Mesothelial cell of epicardium (in vitro differentiated cells): ENCODE data around the gene SET. TPM values are rescaled to one million over a fixed set of nuclear protein-coding genes. Genes with fewer than 3 reads are reported as not detected.

Experiments
- DNase-seq, 2 experiments: peaks; one replicate each; pipeline ENCODE4 v3.0.0; 2021; ENCODE audit warnings: low spot score in 2 of 2; ENCODE audit not compliant: unreplicated experiment in 2 of 2
- H3K27ac Mint-ChIP-seq: 2 replicates; pipeline ENCODE4 v1.8.0; 2021; ENCODE audit warnings: mixed read lengths
- H3K27me3 Mint-ChIP-seq: 2 replicates; pipeline ENCODE4 v1.8.0; 2021; ENCODE audit warnings: low read depth, mixed read lengths
- H3K36me3 Mint-ChIP-seq: 2 replicates; pipeline ENCODE4 v1.8.0; 2021; ENCODE audit warnings: mixed read lengths
- H3K4me1 Mint-ChIP-seq: 2 replicates; pipeline ENCODE4 v1.8.0; 2021; ENCODE audit warnings: mixed read lengths
- H3K4me3 Mint-ChIP-seq: 2 replicates; pipeline ENCODE4 v1.8.0; 2021; ENCODE audit warnings: mild to moderate bottlenecking, moderate library complexity, mixed read lengths
- H3K9me3 Mint-ChIP-seq: 2 replicates; pipeline ENCODE4 v1.8.0; 2021; ENCODE audit warnings: mixed read lengths
- total RNA-seq: library from RNA; stranded (reverse); gene quantifications from 3 replicates; pipeline ENCODE4 v1.2.1, GENCODE V29; 2021
- TF ChIP-seq, protein P1 (sequence below): fragments of 200-600 bp; sonication (generic); IDR thresholded peaks from one replicate; pipeline ENCODE4 v1.5.0; 2021; ENCODE audit warnings: antibody characterized with exemption; ENCODE audit not compliant: unreplicated experiment

SET gene
- total RNA-seq, 1 donor from 2014 or later, result 471 TPM

DNA sequence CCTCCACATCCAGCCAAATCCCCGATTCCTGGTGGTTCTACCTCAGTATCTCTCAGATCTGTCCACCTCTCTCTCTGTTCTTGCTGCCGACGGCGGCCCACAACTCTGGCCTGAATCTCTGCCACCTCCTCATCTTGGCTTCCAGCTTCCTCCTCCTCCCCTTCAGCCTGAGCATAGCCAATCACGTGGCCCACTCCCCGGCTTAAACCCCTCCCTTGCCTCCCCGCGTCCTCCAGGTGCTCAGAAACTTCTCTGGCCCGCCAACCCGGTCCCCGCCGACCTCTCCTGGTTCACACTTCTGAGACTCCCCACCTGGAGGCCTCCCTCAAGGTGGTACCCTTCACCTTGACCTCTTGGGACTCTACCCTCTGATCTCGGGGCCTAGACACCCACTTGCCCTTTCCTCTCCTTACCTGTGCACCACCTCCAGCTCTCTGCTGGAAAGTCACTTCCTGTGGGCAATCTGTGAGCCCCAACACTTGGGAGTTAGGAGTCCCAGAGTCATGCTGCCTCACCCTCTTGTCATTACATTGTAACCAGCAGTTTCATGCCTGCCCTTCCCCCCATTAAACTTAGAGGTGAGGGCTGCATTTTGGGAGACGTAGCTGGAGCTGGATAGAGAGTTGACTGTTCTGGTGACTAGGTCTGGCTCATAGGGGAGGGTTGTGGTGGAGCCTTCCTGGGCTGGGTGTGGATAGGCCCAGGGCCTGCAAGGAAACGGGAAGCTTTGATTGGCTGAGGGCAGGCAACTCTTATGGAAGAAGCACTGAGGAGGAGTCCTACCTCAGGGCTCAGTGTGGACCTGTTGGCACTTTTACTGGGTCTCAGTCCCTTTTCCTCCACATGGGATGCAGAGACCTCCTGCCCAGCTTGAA is 4.5 kb upstream of the SET start:
- Mint-ChIP-seq H3K27ac (peak overlapping the region; percentile 98), H3K27me3 (no peaks in the 10 kb centered on the region), H3K4me1 (peaks cover 35% of the 10 kb centered on the region), H3K4me3 (peak overlapping the region; percentile 86), H3K9me3 (no peaks in the 10 kb centered on the region), H3K36me3 (peaks cover 3% of the 10 kb centered on the region)
- TF ChIP-seq, protein P1, sequence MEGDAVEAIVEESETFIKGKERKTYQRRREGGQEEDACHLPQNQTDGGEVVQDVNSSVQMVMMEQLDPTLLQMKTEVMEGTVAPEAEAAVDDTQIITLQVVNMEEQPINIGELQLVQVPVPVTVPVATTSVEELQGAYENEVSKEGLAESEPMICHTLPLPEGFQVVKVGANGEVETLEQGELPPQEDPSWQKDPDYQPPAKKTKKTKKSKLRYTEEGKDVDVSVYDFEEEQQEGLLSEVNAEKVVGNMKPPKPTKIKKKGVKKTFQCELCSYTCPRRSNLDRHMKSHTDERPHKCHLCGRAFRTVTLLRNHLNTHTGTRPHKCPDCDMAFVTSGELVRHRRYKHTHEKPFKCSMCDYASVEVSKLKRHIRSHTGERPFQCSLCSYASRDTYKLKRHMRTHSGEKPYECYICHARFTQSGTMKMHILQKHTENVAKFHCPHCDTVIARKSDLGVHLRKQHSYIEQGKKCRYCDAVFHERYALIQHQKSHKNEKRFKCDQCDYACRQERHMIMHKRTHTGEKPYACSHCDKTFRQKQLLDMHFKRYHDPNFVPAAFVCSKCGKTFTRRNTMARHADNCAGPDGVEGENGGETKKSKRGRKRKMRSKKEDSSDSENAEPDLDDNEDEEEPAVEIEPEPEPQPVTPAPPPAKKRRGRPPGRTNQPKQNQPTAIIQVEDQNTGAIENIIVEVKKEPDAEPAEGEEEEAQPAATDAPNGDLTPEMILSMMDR, result no peak
- peak; percentile 41 to 70 for DNase-seq

DNA sequence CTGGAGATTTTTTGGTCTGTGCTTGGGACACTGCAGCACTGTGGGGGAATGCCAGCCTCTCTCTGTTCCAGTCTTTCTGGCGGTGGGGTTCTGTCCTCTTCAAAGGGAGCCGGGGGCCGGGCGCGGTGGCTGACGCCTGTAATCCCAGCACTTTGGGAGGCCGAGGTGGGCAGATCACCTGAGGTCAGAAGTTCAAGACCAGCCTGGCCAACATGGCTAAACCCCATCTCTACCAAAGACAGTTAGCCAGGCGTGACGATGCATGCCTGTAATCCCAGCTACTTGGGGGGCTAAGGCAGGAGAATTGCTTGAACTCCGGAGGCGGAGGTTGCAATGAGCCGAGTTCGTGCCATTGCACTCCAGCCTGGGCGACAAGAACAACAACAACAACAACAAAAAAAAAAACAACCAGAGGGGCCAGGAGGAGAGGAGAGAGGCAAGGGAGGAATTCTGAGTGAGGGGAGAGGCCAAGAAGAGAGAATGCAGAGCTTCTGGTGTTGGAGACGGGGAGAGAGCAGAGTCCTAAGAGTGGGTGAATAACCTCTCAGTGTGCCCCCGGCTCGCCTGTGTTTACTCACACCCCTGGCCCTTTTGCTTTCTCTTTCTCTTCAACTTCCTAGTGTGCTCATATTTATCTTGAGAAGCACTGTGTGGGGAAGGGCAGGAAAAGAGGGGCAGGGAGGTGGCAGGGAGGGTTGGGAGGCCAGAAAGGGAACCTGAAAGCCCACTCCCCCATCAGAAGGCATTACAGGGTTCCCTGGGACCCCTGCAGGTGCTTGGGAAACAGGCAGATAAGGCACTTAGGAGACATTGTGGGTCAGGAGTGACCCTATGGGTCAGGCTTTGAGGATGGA is 3.2 kb upstream of the SET start:
- Mint-ChIP-seq H3K9me3 (no peaks in the 10 kb centered on the region), H3K4me3 (peak overlapping the region; percentile 36), H3K36me3 (peaks cover 3% of the 10 kb centered on the region), H3K27me3 (no peaks in the 10 kb centered on the region), H3K4me1 (peaks cover 39% of the 10 kb centered on the region), H3K27ac (peak overlapping the region; percentile 98)
- TF ChIP-seq, protein P1, result no peak
- no peak for DNase-seq

DNA sequence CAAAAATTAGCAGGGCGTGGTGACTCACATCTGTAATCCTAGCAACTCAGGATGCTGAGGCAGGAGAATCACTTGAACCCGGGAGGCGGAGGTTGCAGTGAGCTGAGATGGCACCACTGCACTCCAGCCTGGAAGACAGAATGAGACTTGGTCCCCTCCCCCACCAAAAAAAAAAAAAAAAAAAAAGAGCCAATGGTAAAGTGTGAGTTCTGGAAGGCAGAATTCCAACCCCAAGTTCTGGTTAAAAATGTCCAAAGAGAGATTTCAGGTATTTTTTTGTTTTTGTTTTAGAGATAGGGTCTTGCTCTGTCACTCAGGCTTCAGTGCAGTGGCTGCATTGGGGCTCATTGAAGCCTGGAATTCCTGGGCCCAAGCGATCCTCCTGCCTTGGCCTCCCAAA is 1.6 kb upstream of the SET start:
- TF ChIP-seq, protein P1, result no peak
- Mint-ChIP-seq H3K4me3 (no peak overlapping the region), H3K9me3 (no peaks in the 10 kb centered on the region), H3K36me3 (peaks cover 12% of the 10 kb centered on the region), H3K4me1 (peaks cover 47% of the 10 kb centered on the region), H3K27ac (no peak overlapping the region), H3K27me3 (no peaks in the 10 kb centered on the region)
- no peak for DNase-seq

DNA sequence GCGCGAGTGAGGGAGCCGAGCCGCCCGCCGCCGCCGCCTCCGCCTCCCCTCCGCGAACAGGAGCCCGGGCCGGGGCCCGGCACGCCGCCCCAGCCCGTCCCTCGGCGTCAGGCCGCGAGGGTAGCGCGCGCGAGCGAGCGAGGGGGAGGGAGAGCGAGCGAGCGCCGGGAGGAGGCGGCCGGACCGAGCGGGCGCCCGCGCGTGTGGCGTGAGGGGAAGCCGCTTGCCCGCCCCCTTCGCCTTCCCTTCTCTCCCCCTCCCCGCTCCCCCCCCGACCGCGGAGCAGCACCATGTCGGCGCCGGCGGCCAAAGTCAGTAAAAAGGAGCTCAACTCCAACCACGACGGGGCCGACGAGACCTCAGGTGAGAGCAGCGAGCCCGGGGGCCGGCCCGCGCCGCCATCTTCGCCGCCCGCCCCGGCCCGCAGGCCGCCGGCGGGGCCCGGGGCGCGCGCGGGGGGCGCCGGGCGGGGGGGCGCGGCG is 312 bp downstream of the SET start:
- H3K27ac Mint-ChIP-seq, result no peak overlapping the region
- H3K9me3 Mint-ChIP-seq, result no peaks in the 10 kb centered on the region
- peaks cover 17% of the 10 kb centered on the region for H3K36me3 Mint-ChIP-seq
- no peaks in the 10 kb centered on the region for H3K27me3 Mint-ChIP-seq
- peaks cover 40% of the 10 kb centered on the region for H3K4me1 Mint-ChIP-seq
- peak overlapping the region; percentile 53 for H3K4me3 Mint-ChIP-seq
- peak in 1 of 2 experiments; percentile 55 for DNase-seq
- TF ChIP-seq, protein P1, result no peak

DNA sequence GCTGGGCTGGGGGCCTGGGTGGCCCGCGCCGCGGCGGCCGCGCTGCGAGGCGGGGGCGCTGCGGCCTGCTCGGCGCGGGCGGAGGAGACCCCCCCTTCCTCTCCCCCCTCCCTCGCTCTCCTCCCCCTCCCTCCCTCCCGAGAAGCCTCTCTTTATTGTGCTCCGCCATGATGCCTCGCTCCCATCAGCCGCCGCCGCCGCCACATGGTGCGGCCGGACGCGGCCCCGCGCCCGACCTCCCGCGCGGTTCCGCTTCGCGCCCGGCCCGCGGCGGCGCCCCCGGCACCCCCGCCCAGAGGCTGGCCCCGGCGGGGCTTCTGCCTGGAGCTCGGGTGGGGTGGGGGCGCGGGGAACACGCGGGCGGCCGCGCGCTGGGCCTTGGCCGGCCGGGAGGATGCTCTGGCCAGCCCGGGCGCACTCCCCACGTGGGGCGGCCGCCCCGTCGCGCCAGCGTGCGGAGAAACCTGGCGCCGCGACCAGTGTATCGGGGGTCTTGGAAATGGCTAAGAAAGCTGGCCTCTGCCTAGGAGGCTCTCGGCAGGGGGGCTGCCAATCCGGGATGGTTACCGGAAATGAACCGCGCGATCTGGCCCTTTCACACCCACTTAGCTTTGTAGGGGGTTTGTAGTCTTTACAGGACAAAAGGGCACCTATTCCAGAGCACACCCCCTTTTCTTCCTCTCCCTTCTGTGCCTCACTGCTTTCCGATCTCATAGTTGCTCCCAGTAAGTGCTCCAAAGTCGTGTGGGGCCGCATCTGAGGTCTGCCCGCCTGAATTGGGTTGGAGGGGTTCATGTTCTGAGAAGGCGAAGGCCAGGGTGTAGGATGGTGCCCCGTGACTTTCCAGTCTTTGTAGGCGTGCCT is 1.0 kb downstream of the SET start:
- no peaks in the 10 kb centered on the region for H3K9me3 Mint-ChIP-seq
- TF ChIP-seq, protein P1, result no peak
- no peak for DNase-seq
- H3K4me3 Mint-ChIP-seq, result peak overlapping the region; percentile 100
- peaks cover 33% of the 10 kb centered on the region for H3K4me1 Mint-ChIP-seq
- H3K27me3 Mint-ChIP-seq, result no peaks in the 10 kb centered on the region
- peak overlapping the region; percentile 100 for H3K27ac Mint-ChIP-seq
- peaks cover 23% of the 10 kb centered on the region for H3K36me3 Mint-ChIP-seq
